ENCODE results near the gene PHF12. TPM values are rescaled to one million over a fixed set of nuclear protein-coding genes. Genes with fewer than 3 reads are reported as not detected.

The PHF12 gene
- total RNA-seq, 1 donor from 2014 or later = 50.3 TPM

DNA sequence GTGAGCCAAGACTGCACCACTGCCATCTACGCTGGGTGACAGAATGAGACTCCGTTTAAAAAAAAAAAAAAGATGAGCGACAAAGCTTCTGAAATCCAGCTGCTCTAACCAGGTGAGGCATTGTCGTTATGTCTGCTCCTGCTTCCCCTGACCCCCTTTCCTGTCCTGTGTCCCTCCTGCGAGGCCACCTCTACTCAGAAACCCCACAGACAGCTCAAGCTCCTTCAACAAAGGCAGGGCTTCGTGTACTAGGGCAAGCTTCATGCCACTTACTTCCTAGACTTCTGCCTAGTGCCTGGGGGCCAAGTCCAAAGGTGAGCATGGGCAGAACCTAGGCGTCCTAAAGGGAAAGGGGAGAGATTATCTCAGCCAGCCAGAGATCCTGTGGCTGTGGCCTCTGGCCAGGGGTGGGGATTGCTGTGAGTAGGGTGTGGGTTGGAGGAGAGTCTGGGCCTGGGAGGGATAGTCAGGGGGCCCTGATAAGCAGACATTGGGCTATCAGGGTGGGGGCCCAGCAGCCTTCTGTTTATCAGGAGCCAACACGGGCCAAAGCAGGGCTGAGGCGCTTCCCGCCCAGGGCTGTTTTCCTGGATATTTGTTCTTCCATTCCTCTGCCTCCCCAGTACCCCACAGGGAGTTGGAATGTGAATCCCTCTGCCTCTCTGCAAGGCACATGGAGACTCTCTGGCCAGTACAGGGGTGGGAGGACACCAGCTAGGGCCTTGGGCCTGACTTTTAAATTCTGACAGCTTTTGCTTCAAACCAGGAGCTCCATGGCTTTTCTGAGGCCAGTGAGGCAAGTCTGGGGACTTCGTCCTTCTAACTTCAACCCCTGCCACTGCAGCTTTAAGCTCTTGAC is 86.1 kb downstream of the PHF12 start:
- no peak for DNase-seq (ENCODE audit: extremely low spot score, unreplicated experiment)
- H3K36me3 Mint-ChIP-seq (ENCODE audit: unreplicated experiment) = peaks cover 2% of the 10 kb centered on the region
- H3K27ac Mint-ChIP-seq (ENCODE audit: unreplicated experiment) = no peak overlapping the region
- H3K4me3 Mint-ChIP-seq (ENCODE audit: unreplicated experiment) = no peak overlapping the region
- H3K4me1 Mint-ChIP-seq (ENCODE audit: unreplicated experiment) = peaks cover 9% of the 10 kb centered on the region
- H3K27me3 Mint-ChIP-seq (ENCODE audit: unreplicated experiment) = no peaks in the 10 kb centered on the region
- H3K9me3 Mint-ChIP-seq (ENCODE audit: unreplicated experiment) = no peaks in the 10 kb centered on the region
- TF ChIP-seq, protein P1, sequence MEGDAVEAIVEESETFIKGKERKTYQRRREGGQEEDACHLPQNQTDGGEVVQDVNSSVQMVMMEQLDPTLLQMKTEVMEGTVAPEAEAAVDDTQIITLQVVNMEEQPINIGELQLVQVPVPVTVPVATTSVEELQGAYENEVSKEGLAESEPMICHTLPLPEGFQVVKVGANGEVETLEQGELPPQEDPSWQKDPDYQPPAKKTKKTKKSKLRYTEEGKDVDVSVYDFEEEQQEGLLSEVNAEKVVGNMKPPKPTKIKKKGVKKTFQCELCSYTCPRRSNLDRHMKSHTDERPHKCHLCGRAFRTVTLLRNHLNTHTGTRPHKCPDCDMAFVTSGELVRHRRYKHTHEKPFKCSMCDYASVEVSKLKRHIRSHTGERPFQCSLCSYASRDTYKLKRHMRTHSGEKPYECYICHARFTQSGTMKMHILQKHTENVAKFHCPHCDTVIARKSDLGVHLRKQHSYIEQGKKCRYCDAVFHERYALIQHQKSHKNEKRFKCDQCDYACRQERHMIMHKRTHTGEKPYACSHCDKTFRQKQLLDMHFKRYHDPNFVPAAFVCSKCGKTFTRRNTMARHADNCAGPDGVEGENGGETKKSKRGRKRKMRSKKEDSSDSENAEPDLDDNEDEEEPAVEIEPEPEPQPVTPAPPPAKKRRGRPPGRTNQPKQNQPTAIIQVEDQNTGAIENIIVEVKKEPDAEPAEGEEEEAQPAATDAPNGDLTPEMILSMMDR (IDR thresholded peaks at IDR 0.05) = no peak

DNA sequence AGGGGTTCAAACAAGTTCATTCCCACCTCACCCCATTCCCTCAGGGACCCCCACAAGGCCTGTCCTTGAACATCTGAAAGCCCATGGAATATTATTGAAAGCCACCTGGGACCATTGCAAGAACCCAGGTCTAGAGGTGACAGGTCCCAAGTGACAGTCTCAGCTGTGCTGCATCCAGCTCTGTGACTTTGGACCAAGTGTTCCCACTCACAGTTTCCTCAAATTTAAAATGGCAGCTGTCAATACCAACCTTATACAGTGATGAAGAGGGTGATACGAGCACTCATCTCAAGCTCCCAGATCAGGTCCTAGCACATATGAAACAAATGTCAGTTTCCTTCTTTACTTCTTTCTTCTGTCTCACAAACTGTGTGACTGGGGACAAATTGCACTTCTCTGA is 87.4 kb downstream of the PHF12 start:
- DNase-seq (ENCODE audit: extremely low spot score, unreplicated experiment) = no peak
- no peaks in the 10 kb centered on the region for H3K27me3 Mint-ChIP-seq (ENCODE audit: unreplicated experiment)
- H3K4me1 Mint-ChIP-seq (ENCODE audit: unreplicated experiment) = peaks cover 9% of the 10 kb centered on the region
- no peak overlapping the region for H3K4me3 Mint-ChIP-seq (ENCODE audit: unreplicated experiment)
- H3K27ac Mint-ChIP-seq (ENCODE audit: unreplicated experiment) = no peak overlapping the region
- H3K36me3 Mint-ChIP-seq (ENCODE audit: unreplicated experiment) = peaks cover 6% of the 10 kb centered on the region
- no peaks in the 10 kb centered on the region for H3K9me3 Mint-ChIP-seq (ENCODE audit: unreplicated experiment)
- TF ChIP-seq, protein P1 (IDR thresholded peaks at IDR 0.05) = no peak

DNA sequence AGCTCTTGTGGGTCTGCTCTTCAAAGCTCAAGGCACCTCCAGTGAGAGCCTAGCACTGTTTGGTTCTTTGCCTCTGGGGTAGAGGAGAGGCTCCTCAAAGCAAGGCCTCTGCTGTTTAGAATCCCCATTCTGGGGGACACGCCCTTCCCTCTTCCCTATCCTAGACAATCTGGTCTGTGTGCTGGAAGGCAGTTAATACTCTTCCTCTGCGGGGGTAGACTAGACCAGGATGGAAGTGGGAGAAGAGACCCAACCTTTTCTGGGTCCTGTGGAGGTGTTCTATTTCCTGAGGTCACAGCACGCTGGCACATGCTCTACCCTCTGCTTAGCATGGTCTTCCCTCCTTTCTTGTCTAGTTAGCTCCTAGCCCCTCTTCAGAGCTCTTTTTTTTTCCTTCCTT is 88.8 kb downstream of the PHF12 start:
- Mint-ChIP-seq H3K4me3 (ENCODE audit: unreplicated experiment) (no peak overlapping the region), H3K36me3 (ENCODE audit: unreplicated experiment) (peaks cover 17% of the 10 kb centered on the region), H3K4me1 (ENCODE audit: unreplicated experiment) (peaks cover 9% of the 10 kb centered on the region), H3K9me3 (ENCODE audit: unreplicated experiment) (no peaks in the 10 kb centered on the region), H3K27me3 (ENCODE audit: unreplicated experiment) (no peaks in the 10 kb centered on the region), H3K27ac (ENCODE audit: unreplicated experiment) (no peak overlapping the region)
- TF ChIP-seq, protein P1 (IDR thresholded peaks at IDR 0.05) = no peak
- no peak for DNase-seq (ENCODE audit: extremely low spot score, unreplicated experiment)

DNA sequence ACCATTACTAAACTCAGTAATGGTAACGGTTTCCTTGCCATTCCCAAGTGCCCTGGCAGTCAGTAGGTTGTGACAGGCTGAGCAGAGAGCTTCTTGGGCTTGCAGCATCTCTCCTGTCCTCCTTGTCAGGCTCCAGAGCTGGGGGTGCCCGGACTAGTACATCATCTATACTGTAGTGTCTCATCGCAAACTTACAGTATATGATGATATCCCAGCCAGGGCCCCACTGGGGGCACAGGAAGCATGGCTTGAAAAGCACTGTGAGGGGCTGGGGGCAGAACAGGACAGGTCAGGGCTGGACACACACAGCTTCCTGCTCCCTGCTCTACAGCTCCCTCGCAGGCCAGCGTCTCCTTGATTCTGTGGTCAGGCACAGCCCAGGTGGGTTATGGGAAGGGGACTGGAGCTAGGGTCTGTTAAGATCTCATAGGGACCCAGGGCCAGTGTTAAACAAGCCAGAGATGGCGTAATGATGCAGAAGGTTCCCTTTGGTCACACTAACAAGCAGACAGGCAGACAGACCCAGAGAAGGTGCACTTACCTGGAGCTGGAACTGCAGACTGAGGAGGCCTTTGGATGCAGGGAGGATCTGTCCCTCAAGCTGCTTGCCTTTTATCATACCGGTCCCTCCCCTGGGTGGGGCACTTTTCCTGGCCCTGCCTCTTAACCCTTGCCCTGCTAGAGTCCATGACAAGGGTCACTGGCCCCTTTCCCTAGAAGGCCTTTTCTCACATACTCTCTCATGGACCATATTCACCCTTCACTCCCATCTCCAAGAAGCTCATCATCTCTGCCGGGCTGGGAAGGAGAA is 89.7 kb downstream of the PHF12 start:
- Mint-ChIP-seq H3K4me3 (ENCODE audit: unreplicated experiment) (no peak overlapping the region), H3K9me3 (ENCODE audit: unreplicated experiment) (no peaks in the 10 kb centered on the region)
- TF ChIP-seq, protein P1 (IDR thresholded peaks at IDR 0.05) = no peak

DNA sequence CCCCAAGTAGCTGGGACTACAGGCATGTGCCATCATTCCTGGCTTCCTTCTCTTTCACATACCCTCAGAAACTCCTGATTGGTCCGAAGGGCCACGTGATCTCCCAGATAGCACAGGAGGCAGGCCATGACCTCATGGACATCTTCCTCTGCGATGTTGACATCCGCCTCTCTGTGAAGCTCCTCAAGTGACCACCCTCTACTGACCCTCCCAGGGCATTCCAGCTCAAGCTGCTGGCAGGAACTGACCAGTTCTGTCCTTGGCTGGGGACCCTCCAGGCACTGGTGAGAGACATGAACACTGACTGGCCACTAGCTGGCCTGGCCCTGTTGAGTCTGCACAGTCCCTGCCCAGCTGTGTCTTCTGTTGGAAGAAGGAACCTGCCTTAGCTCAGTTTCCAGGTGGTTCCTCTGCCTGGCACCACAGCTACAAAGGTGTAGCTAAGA is 90.9 kb downstream of the PHF12 start:
- Mint-ChIP-seq H3K27me3 (ENCODE audit: unreplicated experiment) (no peaks in the 10 kb centered on the region), H3K27ac (ENCODE audit: unreplicated experiment) (no peak overlapping the region), H3K36me3 (ENCODE audit: unreplicated experiment) (peaks cover 19% of the 10 kb centered on the region), H3K4me3 (ENCODE audit: unreplicated experiment) (no peak overlapping the region), H3K4me1 (ENCODE audit: unreplicated experiment) (peaks cover 8% of the 10 kb centered on the region), H3K9me3 (ENCODE audit: unreplicated experiment) (no peaks in the 10 kb centered on the region)
- no peak for DNase-seq (ENCODE audit: extremely low spot score, unreplicated experiment)
- TF ChIP-seq, protein P1 (IDR thresholded peaks at IDR 0.05) = no peak

More for the DNA sequence above, 89.7 kb downstream of the PHF12 start:
- H3K27ac Mint-ChIP-seq (ENCODE audit: unreplicated experiment) = no peak overlapping the region
- no peaks in the 10 kb centered on the region for H3K27me3 Mint-ChIP-seq (ENCODE audit: unreplicated experiment)
- DNase-seq (ENCODE audit: extremely low spot score, unreplicated experiment) = no peak
- H3K4me1 Mint-ChIP-seq (ENCODE audit: unreplicated experiment) = peaks cover 9% of the 10 kb centered on the region
- H3K36me3 Mint-ChIP-seq (ENCODE audit: unreplicated experiment) = peaks cover 17% of the 10 kb centered on the region

Measured in osteocyte (in vitro differentiated cells).